Mesothelial cell of epicardium (in vitro differentiated cells): Measurements from ENCODE around the gene KDM5C. TPM values are rescaled to one million over a fixed set of nuclear protein-coding genes. Genes with fewer than 3 reads are reported as not detected.

Experiments used
- DNase-seq, 2 experiments: peaks; one replicate each; pipeline ENCODE4 v3.0.0; 2021; ENCODE audit warnings: low spot score in 2 of 2; ENCODE audit not compliant: unreplicated experiment in 2 of 2
- H3K27ac Mint-ChIP-seq: 2 replicates; pipeline ENCODE4 v1.8.0; 2021; ENCODE audit warnings: mixed read lengths
- H3K27me3 Mint-ChIP-seq: 2 replicates; pipeline ENCODE4 v1.8.0; 2021; ENCODE audit warnings: low read depth, mixed read lengths
- H3K36me3 Mint-ChIP-seq: 2 replicates; pipeline ENCODE4 v1.8.0; 2021; ENCODE audit warnings: mixed read lengths
- H3K4me1 Mint-ChIP-seq: 2 replicates; pipeline ENCODE4 v1.8.0; 2021; ENCODE audit warnings: mixed read lengths
- H3K4me3 Mint-ChIP-seq: 2 replicates; pipeline ENCODE4 v1.8.0; 2021; ENCODE audit warnings: mild to moderate bottlenecking, moderate library complexity, mixed read lengths
- H3K9me3 Mint-ChIP-seq: 2 replicates; pipeline ENCODE4 v1.8.0; 2021; ENCODE audit warnings: mixed read lengths
- total RNA-seq: library from RNA; stranded (reverse); gene quantifications from 3 replicates; pipeline ENCODE4 v1.2.1, GENCODE V29; 2021
- TF ChIP-seq, protein P1 (sequence below): fragments of 200-600 bp; sonication (generic); IDR thresholded peaks from one replicate; pipeline ENCODE4 v1.5.0; 2021; ENCODE audit warnings: antibody characterized with exemption; ENCODE audit not compliant: unreplicated experiment

The KDM5C gene
- total RNA-seq, 1 donor from 2014 or later: 128 TPM

GRCh38 chrX:53249408-53250042 lies 24.5 kb upstream of the KDM5C start:
- Mint-ChIP-seq H3K9me3 (peaks cover 18% of the 10 kb centered on the region), H3K4me3 (no peak overlapping the region)

DNA sequence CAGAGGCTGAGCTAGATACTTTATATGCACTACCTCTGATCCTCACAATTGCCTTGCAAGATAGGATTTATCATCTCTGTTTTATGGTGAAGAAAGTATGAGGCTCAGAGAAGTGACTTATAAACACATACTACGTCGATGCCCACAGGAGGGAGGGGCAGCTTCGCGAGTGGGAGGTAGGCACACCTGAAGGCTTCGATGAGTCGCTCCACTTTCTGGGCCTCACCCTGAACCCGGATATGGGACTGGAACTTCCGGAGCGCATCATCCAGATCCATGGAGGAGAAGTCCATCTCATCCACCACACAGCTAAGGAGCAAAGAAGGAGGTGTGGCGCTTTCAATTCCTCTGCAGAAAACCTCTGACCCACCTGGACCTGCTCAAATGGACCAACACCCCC lies 22.9 kb upstream of the KDM5C start:
- no peak for DNase-seq

More at GRCh38 chrX:53249408-53250042, 24.5 kb upstream of the KDM5C start:
- no peaks in the 10 kb centered on the region for H3K27me3 Mint-ChIP-seq
- no peak for DNase-seq
- TF ChIP-seq, protein P1, sequence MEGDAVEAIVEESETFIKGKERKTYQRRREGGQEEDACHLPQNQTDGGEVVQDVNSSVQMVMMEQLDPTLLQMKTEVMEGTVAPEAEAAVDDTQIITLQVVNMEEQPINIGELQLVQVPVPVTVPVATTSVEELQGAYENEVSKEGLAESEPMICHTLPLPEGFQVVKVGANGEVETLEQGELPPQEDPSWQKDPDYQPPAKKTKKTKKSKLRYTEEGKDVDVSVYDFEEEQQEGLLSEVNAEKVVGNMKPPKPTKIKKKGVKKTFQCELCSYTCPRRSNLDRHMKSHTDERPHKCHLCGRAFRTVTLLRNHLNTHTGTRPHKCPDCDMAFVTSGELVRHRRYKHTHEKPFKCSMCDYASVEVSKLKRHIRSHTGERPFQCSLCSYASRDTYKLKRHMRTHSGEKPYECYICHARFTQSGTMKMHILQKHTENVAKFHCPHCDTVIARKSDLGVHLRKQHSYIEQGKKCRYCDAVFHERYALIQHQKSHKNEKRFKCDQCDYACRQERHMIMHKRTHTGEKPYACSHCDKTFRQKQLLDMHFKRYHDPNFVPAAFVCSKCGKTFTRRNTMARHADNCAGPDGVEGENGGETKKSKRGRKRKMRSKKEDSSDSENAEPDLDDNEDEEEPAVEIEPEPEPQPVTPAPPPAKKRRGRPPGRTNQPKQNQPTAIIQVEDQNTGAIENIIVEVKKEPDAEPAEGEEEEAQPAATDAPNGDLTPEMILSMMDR: no peak
- H3K27ac Mint-ChIP-seq: no peak overlapping the region
- peaks cover 5% of the 10 kb centered on the region for H3K36me3 Mint-ChIP-seq
- no peaks in the 10 kb centered on the region for H3K4me1 Mint-ChIP-seq

GRCh38 chrX:53246231-53246630 lies 21.2 kb upstream of the KDM5C start:
- Mint-ChIP-seq H3K9me3 (peaks cover 9% of the 10 kb centered on the region), H3K4me1 (no peaks in the 10 kb centered on the region), H3K36me3 (peaks cover 7% of the 10 kb centered on the region), H3K27ac (no peak overlapping the region), H3K27me3 (no peaks in the 10 kb centered on the region), H3K4me3 (no peak overlapping the region)
- DNase-seq: no peak
- TF ChIP-seq, protein P1: no peak

More for the DNA sequence above, 22.9 kb upstream of the KDM5C start:
- TF ChIP-seq, protein P1: no peak
- no peak overlapping the region for H3K4me3 Mint-ChIP-seq
- H3K4me1 Mint-ChIP-seq: no peaks in the 10 kb centered on the region
- no peak overlapping the region for H3K27ac Mint-ChIP-seq
- peaks cover 4% of the 10 kb centered on the region for H3K36me3 Mint-ChIP-seq
- H3K9me3 Mint-ChIP-seq: peaks cover 11% of the 10 kb centered on the region
- H3K27me3 Mint-ChIP-seq: no peaks in the 10 kb centered on the region

DNA sequence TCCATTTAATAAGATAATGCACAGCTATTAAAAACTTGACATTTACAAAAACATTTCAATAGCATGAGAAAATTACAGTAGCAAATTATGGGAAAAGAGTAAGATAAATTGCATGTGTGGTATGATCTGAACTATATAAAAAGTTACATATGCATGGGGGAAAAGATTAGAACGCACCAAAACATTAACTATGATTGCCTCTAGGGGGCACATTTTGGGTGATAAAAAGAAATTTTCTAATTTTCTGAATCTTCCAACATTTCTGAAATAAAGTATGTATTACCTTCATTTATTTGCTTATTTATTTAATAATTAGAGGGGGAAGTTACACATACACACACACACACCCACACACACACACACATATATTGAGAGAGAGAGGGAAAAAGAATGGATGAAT lies 19.6 kb upstream of the KDM5C start:
- Mint-ChIP-seq H3K27me3 (no peaks in the 10 kb centered on the region), H3K9me3 (peaks cover 9% of the 10 kb centered on the region), H3K4me1 (no peaks in the 10 kb centered on the region)

DNA sequence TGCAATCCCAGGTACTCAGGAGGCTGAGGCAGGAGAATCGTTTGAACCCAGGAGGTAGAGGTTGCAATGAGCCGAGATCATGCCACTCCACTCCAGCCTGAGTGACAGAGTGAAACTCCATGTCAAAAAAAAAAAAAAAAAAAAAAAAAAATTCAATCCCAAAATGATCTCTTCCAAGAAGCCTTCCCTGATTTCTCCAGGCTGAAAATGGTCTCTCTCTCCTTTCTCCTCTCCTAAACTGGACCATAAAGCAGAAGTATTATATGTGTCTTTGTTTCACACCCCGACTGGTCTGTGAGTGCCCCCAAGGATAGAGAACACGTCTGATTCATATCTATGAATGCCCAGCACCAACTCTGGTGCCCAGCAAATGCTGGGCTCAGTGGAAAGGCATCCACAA lies 17.3 kb upstream of the KDM5C start:
- H3K27ac Mint-ChIP-seq: no peak overlapping the region
- H3K27me3 Mint-ChIP-seq: no peaks in the 10 kb centered on the region
- TF ChIP-seq, protein P1: no peak
- DNase-seq: no peak
- peaks cover 9% of the 10 kb centered on the region for H3K36me3 Mint-ChIP-seq
- peaks cover 9% of the 10 kb centered on the region for H3K9me3 Mint-ChIP-seq
- H3K4me1 Mint-ChIP-seq: no peaks in the 10 kb centered on the region
- no peak overlapping the region for H3K4me3 Mint-ChIP-seq

More for the DNA sequence above, 19.6 kb upstream of the KDM5C start:
- no peak for DNase-seq
- peaks cover 9% of the 10 kb centered on the region for H3K36me3 Mint-ChIP-seq
- TF ChIP-seq, protein P1: peak; percentile 35
- H3K27ac Mint-ChIP-seq: no peak overlapping the region
- no peak overlapping the region for H3K4me3 Mint-ChIP-seq
